RWPE1 (cell line): ENCODE data around the gene SCAMP4.
A peak's percentile ranks its signal among the peaks of the same experiment; 100 is the strongest.
"Not testable (repeated sequence)": the region's sequence is repeated elsewhere in the genome, so short reads cannot be mapped to it uniquely, and the experiment has no call there.

ENCODE experiments used
- CTCF ChIA-PET: fragments of 350-600 bp; sonication (Branson Sonifier 250); formaldehyde crosslinking; extraction: SDS; loops from one replicate; lab custom pipeline; 2021; lab: Yijun Ruan, JAX
- POLR2A ChIA-PET: fragments of 400-600 bp; formaldehyde crosslinking; extraction: SDS; loops from one replicate; lab custom pipeline; 2020; ENCODE audit warnings: antibody characterized with exemption; ENCODE audit not compliant: low non-redundant PET; lab: Yijun Ruan, JAX
- DNase-seq: peaks from one replicate; pipeline ENCODE4 v3.0.0; 2012; ENCODE audit warnings: low spot score
- H3K27ac ChIP-seq: fragments of 450-650 bp; 2 replicates; pipeline ENCODE4 v1.5.1; 2017
- TF ChIP-seq, protein P1 (sequence below): fragments of 450-650 bp; conservative IDR thresholded peaks from 2 replicates; pipeline ENCODE4 v1.5.1; 2017; ENCODE audit warnings: low read depth, mild to moderate bottlenecking

Gene SCAMP4

DNA sequence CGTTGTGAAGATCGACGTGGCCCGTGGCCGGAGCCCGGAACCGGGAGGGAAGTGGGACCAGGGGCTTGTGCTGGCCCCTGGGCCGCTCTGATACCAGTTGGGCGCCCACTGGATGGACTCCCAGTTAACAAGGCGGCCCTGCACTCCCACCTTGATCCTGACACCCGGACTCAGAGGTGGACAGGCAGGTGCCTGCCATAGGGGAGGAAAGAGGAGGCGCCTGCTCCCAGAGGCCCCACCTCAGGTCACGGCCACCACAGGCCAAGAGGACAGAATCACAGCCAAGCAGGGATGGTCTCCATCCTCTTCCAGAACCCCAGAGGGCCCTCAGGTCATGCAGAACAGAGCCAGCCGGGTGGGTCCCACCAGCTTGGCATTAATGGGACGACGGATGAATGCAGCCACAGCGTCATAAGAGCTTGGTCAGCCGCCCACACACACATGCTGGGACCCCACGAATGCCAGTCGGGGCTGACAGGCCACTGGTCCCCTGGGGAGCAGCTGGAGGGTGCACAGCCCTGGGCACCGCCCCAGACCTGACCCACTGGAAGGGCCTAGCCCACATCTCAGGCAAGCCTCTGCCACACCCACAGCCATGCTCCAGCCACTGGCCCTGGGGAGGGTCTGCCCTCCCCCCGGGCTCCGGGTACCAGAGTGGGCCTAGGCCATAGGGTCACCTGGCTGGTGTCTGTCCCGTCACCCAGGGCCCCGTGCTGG lies 32.2 kb upstream of the SCAMP4 start:
- peak overlapping the region; percentile 88 for H3K27ac ChIP-seq
- TF ChIP-seq, protein P1, sequence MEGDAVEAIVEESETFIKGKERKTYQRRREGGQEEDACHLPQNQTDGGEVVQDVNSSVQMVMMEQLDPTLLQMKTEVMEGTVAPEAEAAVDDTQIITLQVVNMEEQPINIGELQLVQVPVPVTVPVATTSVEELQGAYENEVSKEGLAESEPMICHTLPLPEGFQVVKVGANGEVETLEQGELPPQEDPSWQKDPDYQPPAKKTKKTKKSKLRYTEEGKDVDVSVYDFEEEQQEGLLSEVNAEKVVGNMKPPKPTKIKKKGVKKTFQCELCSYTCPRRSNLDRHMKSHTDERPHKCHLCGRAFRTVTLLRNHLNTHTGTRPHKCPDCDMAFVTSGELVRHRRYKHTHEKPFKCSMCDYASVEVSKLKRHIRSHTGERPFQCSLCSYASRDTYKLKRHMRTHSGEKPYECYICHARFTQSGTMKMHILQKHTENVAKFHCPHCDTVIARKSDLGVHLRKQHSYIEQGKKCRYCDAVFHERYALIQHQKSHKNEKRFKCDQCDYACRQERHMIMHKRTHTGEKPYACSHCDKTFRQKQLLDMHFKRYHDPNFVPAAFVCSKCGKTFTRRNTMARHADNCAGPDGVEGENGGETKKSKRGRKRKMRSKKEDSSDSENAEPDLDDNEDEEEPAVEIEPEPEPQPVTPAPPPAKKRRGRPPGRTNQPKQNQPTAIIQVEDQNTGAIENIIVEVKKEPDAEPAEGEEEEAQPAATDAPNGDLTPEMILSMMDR = no peak
- CTCF ChIA-PET = no interaction called here
- POLR2A ChIA-PET = no interaction called here
- DNase-seq = no peak

DNA sequence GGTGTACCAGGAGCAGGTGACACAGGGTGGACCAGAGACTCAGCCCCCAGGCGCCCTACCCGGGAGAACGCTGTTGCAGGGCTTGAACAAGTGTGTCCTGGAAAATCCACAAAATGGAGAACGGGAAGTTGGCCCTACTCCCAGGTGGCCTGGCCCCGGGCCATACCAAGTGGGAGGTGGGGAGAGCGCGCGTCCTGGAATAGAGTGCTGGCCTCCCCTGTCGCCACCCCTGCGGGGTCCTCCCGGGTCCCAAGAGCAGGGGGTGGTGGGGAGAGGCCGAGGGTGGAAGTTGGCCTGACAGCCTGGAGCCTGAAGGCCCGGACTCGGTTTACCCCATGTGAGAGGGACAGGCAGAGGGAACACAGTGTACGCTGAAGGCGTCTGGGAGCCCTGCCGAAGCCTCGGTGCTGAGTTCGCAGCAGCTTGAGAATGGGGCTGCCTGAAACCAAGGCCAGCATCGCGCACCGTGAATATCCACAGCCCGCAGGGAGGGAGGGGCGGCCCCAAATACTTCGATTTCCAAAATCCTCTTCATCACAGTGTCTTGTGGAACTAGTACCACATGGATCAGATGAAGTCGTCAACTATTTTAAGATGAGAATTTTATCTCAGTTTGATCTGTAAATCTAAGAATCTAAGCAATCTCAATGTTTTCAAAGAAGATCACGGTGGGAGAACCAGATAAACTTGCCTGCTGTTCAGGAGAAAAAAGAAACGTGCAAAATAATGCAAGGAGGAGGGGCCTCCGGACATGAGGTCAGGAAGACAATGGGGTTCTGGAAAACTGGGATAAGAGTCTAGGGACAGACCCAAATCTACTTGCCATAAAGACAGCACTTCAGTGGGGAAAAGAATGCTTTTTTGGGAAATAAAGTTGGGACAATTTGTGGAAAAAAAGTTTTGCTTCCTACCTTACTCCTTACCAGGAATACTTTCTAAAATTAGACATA lies 31.4 kb upstream of the SCAMP4 start:
- DNase-seq = no peak
- TF ChIP-seq, protein P1 = no peak
- ChIA-PET CTCF (interaction anchor here (1.1 kb wide), 1 partner anchor 56 kb away, joined by 3 read pairs; no protein-coding TSS in a partner anchor), POLR2A (interaction anchor here (0.7 kb wide), 1 partner anchor 68 kb away, joined by 16 read pairs; no protein-coding TSS in a partner anchor)
- peak overlapping the region; percentile 88 for H3K27ac ChIP-seq

DNA sequence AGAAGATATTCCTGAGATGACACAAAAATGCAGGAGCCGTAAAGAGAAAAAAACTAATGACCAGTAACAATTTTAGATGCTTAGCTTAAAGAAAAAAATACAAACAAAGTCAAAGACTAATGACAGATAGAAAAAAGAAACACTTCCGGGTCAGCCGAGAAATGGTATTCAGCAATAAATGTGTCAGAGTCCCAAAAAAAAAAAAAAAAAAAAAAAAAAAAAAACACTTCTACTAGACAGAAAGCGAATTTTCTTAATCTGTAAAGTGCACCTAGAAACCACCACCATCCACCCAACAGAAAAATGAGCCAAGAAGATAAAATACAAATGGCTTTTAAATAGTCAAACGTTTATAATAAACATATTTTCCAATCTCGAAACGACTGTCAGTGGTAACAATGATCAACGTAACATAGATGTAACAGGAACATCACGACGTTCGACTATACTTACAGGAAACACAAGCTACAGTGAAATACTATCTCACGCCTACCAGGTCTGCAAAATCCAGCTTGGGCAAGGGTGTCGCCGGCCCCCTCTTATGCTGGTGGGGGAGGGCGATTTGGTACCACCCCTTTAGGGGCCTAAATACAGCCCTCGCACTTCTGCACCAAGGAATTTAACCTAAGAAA lies 30.5 kb upstream of the SCAMP4 start:
- POLR2A ChIA-PET = interaction anchor here (0.7 to 0.9 kb wide), 2 partner anchors 17 to 68 kb away, joined by 5 to 16 read pairs; no protein-coding TSS in a partner anchor
- CTCF ChIA-PET = interaction anchor here (0.9 to 1.1 kb wide), 2 partner anchors 10 to 55 kb away, joined by 3 to 4 read pairs; no protein-coding TSS in a partner anchor
- no peak for DNase-seq
- TF ChIP-seq, protein P1 = no peak
- peak overlapping the region; percentile 90 for H3K27ac ChIP-seq

DNA sequence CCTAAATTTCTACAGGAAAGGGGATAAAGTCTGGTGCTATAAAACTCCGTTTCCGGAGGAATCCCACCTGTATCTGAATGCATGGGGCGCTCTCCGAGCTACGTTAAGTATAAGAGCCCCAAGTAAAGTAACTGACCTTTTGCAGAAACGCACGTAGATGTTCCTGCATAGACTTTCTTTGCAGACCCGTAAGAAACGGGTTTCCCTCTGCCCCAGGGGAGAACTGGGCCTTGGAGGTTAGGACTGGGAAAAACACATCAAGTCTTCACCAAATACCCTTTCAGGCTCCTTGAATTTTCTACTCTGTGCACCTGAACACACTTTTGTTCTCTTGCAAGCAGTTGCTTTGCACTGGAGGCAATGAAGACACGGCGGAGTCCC lies 29.9 kb upstream of the SCAMP4 start:
- not testable (repeated sequence) for DNase-seq
- ChIA-PET POLR2A (interaction anchor here (0.9 kb wide), 1 partner anchor 18 kb away, joined by 5 read pairs; no protein-coding TSS in a partner anchor), CTCF (interaction anchor here (0.9 kb wide), 1 partner anchor 10 kb away, joined by 4 read pairs; no protein-coding TSS in a partner anchor)
- H3K27ac ChIP-seq = peak overlapping the region; percentile 90

DNA sequence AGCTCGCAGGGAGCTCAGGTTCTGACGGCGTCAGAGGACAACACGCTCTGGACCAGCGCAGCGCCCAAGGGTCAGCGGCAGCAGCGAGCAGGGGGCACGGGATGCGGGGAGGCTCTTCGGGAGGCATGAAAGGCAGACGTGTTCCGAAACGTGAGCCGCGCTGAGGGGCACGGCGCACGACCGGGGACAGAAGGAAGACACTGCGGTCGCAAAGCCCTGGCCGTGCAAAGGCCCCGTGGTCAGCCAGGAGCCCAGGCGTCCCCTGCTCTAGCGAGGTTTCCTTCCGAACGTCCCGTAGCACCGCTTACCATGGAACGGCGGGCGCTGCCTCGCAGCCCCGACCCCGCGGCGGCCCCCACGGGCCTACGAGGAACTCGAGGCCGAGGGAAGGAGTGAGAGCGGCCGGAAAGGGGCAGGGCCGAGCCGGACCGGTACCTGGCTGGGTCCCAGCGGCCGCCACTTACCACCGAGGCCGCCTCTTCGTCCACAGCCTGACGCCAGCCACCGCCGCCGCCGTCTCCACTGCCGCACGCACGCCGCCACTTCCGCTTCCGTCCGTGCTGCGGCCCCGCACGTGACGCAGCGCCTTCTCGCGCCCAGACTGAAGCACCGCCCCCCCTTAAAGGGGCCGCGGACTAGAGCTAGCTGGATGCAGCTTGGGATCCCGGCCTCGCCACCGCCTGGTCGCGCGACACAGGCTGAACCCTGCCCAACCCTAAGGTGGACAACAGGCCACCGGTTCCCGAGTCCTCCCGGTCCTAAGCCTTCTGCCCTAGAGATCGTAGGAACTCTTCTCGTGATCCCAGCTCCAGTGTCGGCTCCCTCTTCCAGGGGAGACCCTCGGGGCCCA lies 29.3 kb upstream of the SCAMP4 start:
- ChIA-PET CTCF (interaction anchor here (0.6 to 1.1 kb wide), 5 partner anchors 11 to 508 kb away, joined by 3 to 5 read pairs (median 3); no protein-coding TSS in a partner anchor), POLR2A (interaction anchor here (0.9 to 1.0 kb wide), 2 partner anchors 9 to 18 kb away, joined by 3 to 5 read pairs; partner anchors contain the start of gene ABHD17A)
- TF ChIP-seq, protein P1 = no peak
- H3K27ac ChIP-seq = peak overlapping the region; percentile 90
- peak; percentile 67 for DNase-seq

DNA sequence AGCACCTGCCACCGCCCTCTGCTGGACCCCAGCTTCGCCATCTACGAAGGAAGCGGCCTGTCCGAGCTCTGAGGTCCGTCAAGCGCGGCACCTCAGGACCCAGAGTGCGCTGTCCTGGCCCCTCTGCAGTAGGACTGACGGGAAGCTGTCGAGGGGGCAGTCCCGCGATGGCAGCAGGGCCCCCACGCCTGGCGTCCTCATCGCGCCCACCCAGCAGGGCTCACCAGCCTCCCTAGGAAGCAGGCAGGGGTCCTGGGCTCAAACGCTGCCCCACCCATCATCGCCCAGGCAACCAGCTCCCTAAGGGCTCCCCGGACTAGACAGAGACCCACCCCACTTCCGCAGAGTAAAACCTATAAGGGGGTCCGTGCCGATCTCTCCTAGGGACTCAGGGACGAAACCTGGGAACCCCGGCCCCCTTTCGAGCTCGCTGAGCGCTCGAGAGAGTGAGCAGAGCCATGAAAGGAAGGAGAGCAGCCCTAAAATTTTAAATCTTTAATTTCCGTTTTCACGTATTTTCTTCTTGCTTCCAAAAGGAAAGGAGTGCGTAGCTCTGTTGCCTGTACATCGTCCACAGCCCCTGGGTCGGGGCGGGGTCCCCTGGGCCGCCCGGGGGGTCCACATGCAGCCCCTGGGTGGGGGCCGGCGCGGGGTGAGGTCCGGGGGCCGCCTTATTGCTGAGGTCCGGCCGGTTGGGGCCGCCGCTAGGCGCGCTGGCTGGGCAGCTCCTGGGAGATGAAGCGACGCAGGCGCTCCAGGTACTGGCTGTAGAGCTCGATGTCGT lies 28.5 kb upstream of the SCAMP4 start:
- CTCF ChIA-PET = interaction anchor here (0.6 to 1.1 kb wide), 5 partner anchors 13 to 507 kb away, joined by 3 to 5 read pairs (median 3); no protein-coding TSS in a partner anchor
- peak overlapping the region; percentile 90 for H3K27ac ChIP-seq
- POLR2A ChIA-PET = interaction anchor here (1.0 kb wide), 1 partner anchor 8 kb away, joined by 3 read pairs; the partner anchor contains the start of gene ABHD17A
- DNase-seq = not testable (repeated sequence)

DNA sequence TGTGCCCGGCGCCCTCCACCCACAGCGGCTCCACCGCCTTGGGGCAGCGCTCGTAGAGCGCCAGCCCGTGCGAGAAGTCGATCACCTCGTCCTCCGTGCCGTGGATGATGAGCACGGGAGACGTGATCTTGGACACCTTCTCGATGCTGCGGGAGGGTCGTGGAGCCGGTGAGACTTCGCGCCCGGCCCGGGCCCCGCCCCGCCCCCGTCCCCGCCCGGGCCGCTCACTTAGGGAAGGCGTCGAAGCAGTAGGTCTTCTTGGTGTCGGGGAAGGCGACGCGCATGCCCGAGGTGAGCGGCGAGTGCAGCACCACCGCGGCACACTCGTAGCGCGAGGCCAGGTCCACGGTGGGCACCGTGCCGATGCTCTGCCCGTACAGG lies 27.9 kb upstream of the SCAMP4 start:
- H3K27ac ChIP-seq = peak overlapping the region; percentile 90
- DNase-seq, POLR2A ChIA-PET: not testable (repeated sequence)
- CTCF ChIA-PET = interaction anchor here (0.6 kb wide), 1 partner anchor 331 kb away, joined by 3 read pairs; no protein-coding TSS in a partner anchor

DNA sequence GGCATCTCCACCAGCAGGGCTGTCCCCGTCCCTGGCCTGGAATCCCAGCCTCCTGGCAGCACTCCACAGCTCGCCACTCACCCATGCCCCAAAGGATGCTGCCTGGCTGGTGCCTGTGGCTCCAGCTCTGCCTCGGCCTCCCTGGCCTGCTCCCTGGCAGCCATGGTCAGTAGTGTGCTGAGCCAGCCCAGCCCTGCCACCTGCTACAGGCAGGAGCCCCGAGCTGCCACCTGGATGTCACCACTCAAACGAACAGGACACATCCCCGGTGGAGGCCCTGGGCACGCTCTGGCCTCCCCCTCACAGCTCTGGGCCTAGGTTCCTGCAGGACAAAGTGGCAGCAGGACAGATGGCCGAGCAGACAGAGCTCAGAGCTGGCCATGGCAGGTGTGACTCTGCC lies 26.6 kb upstream of the SCAMP4 start:
- DNase-seq, POLR2A ChIA-PET, CTCF ChIA-PET: not testable (repeated sequence)
- peak overlapping the region; percentile 28; the same call in 1 of the 2 replicates for H3K27ac ChIP-seq

DNA sequence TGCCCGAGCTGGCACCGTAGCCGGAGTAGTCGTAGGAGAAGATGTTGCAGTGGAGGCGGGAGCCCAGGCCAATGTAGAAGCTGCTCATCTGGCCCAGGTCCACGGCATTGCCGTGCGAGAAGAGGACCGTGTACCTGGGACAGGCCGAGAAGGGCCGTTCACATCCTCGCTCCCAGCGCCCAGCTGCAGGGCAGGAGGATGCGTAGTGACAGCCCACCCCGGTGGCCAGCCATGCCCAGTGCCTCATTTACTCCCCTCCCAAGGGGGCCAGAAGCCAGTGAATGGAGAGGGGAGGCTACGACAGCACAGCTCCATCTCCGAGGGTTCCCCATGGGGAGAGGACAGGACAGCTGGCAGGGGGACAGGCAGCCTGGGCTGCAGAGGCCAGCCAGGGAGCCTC lies 25.2 kb upstream of the SCAMP4 start:
- CTCF ChIA-PET, POLR2A ChIA-PET, DNase-seq: not testable (repeated sequence)
- peak overlapping the region; percentile 17 for H3K27ac ChIP-seq
